Placental pericyte (primary cell): ENCODE results near the gene RGS7BP. TPM values are rescaled to one million over a fixed set of nuclear protein-coding genes. Genes with fewer than 3 reads are reported as not detected.

Source experiments
- small RNA-seq: library from RNA; depleted of rRNA; stranded (forward); fragments of <200 nt; gene quantifications from one replicate; pipeline ENCODE3, GENCODE V24; 2012; ENCODE audit warnings: low replicate concordance
- total RNA-seq: library from RNA; depleted of rRNA; stranded (reverse); fragments of >200 nt; gene quantifications from 2 replicates; pipeline ENCODE4 v1.2.3, GENCODE V29; 2012

RGS7BP gene
- not detected in 2 replicates for total RNA-seq

GRCh38 chr5:64505769-64506566, at the start of gene RGS7BP:
Gene RGS7BP, plus strand, starts transcription at chr5:64506015. Its CDS starts 610 bp downstream, at chr5:64506625.

Small RNA genes within 50 kb of the gene (small RNA-seq; reads per million reads assigned to genes)
- not detected for gene RN7SL169P
- not detected for gene RNU6-294P

Other genes with a start within 250 kb of the RGS7BP start
- gene SHISAL2B, start 184.5 kb downstream of the RGS7BP start, total RNA-seq: not detected in 2 replicates